Calu3 (cell line): ENCODE data around the gene ARHGEF2. TPM values are rescaled to one million over a fixed set of nuclear protein-coding genes. Genes with fewer than 3 reads are reported as not detected.

ENCODE experiments used
- Bru-seq: library from RNA; stranded (reverse); fragments of 400-500 nt; gene quantifications from one replicate; lab custom pipeline; 2021; lab: Mats Ljungman, UMichigan
- BruChase-seq, 2 experiments: library from RNA; stranded (reverse); fragments of 400-500 nt; gene quantifications; one replicate each; lab custom pipeline; 2021; lab: Mats Ljungman, UMichigan
- BruUV-seq: library from RNA; stranded (reverse); fragments of 400-500 nt; replicated peaks from 2 replicates; lab custom pipeline; 2021; lab: Mats Ljungman, UMichigan
- CTCF ChIA-PET: fragments of 300-600 bp; sonication (Branson Sonifier 250); formaldehyde crosslinking; loops from one replicate; lab custom pipeline; 2022; ENCODE audit warnings: antibody characterized with exemption; lab: Charles Lee
- DNase-seq: peaks from one replicate; pipeline ENCODE4 v3.0.0; 2022
- H3K27ac Mint-ChIP-seq: one replicate; pipeline ENCODE4 v1.8.0; 2022; ENCODE audit warnings: mixed read lengths; ENCODE audit not compliant: unreplicated experiment
- H3K27me3 Mint-ChIP-seq: one replicate; pipeline ENCODE4 v1.8.0; 2022; ENCODE audit warnings: mixed read lengths; ENCODE audit not compliant: unreplicated experiment
- H3K36me3 Mint-ChIP-seq: one replicate; pipeline ENCODE4 v1.8.0; 2022; ENCODE audit warnings: mild to moderate bottlenecking, moderate library complexity, mixed read lengths; ENCODE audit not compliant: insufficient read depth, unreplicated experiment
- H3K4me1 Mint-ChIP-seq: one replicate; pipeline ENCODE4 v1.8.0; 2022; ENCODE audit warnings: mild to moderate bottlenecking, low read depth, mixed read lengths; ENCODE audit not compliant: unreplicated experiment
- H3K4me3 Mint-ChIP-seq: one replicate; pipeline ENCODE4 v1.8.0; 2022; ENCODE audit warnings: mild to moderate bottlenecking, low read depth, moderate library complexity, mixed read lengths; ENCODE audit not compliant: unreplicated experiment
- H3K9me3 Mint-ChIP-seq: one replicate; pipeline ENCODE4 v1.8.0; 2022; ENCODE audit warnings: low read depth, mixed read lengths; ENCODE audit not compliant: unreplicated experiment
- intact Hi-C: fragments of 100-400 bp; cut with micrococcal nuclease; formaldehyde crosslinking; loops from one replicate; pipeline ENCODE4 v1.10.0; 2022; ENCODE audit not compliant: unreplicated experiment
- long read RNA-seq: library from polyadenylated mRNA; stranded (forward); transcript quantifications from one replicate; pipeline ENCODE4 v2.0.0, GENCODE V29; 2022
- total RNA-seq: library from RNA; stranded (reverse); gene quantifications from 2 replicates; pipeline ENCODE4 v1.2.3, GENCODE V29; 2022
- TF ChIP-seq, protein P1 (sequence below): fragments of 200-600 bp; IDR thresholded peaks from one replicate; pipeline ENCODE4 v1.8.0; 2022; ENCODE audit warnings: antibody characterized with exemption; ENCODE audit not compliant: unreplicated experiment

ARHGEF2 gene
- total RNA-seq (69.2 and 97.6 TPM in 2 replicates), Bru-seq, nascent RNA (percentile 65 among the genes with signal in this experiment), BruChase-seq, experiment 1, labeled RNA remaining after a 6-hour chase (percentile 76 among the genes with signal in this experiment), BruChase-seq, experiment 2, labeled RNA remaining after a 2-hour chase (percentile 76 among the genes with signal in this experiment)
- long read RNA-seq, partial matches to known transcripts = 1 of 9 reads
- long read RNA-seq, other reads (novel, unspliced or antisense) = 6 of 9 reads

DNA sequence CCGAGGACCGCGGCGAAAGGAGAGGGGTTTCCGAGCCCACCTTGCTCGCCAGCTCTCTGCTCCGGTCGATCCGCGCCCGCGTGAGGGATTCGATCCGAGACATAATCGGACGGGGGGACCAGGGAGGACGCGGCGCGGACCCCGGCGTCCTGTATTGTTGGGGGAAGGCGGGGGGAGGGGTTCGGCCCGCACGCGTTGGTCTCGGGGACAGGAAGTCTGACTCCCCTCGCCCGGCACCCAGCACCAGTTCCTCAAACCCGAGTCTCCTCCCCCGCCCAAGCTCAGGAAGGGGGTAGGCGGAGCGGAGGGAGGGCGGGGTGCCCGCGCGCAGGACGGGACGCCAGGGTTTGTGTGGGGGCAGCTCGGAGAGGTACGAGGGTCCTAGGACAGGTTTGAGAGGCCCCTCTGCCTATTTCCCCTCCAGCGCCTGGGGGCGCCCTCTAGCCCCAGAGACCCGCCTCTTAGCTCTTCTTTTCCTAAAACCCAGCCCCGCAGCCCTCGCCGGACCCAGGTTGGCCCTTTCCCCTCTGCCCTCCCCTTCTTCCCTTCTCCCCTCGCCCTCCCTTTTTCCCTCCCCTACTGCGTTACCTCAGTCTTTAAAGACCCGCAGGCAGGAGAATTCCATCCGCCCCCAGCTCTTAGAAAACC lies at the start of gene ARHGEF2:
Gene ARHGEF2 (minus strand): TSS at position 223 of the 648 bp plus-strand sequence. CDS start 120 bp downstream, at position 103.
- peaks cover 87% of the 10 kb centered on the region for H3K36me3 Mint-ChIP-seq
- TF ChIP-seq, protein P1, sequence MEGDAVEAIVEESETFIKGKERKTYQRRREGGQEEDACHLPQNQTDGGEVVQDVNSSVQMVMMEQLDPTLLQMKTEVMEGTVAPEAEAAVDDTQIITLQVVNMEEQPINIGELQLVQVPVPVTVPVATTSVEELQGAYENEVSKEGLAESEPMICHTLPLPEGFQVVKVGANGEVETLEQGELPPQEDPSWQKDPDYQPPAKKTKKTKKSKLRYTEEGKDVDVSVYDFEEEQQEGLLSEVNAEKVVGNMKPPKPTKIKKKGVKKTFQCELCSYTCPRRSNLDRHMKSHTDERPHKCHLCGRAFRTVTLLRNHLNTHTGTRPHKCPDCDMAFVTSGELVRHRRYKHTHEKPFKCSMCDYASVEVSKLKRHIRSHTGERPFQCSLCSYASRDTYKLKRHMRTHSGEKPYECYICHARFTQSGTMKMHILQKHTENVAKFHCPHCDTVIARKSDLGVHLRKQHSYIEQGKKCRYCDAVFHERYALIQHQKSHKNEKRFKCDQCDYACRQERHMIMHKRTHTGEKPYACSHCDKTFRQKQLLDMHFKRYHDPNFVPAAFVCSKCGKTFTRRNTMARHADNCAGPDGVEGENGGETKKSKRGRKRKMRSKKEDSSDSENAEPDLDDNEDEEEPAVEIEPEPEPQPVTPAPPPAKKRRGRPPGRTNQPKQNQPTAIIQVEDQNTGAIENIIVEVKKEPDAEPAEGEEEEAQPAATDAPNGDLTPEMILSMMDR = no peak
- CTCF ChIA-PET = interaction anchor here (0.6 to 2.5 kb wide), 10 partner anchors 8 to 86 kb away, joined by 3 to 10 read pairs (median 5); no protein-coding TSS in a partner anchor
- peaks cover 81% of the 10 kb centered on the region for H3K4me1 Mint-ChIP-seq
- H3K4me3 Mint-ChIP-seq = peak within 1 kb of the TSS; percentile 78
- H3K27ac Mint-ChIP-seq = peak within 1 kb of the TSS; percentile 73
- H3K9me3 Mint-ChIP-seq = no peaks in the 10 kb centered on the region
- H3K27me3 Mint-ChIP-seq = no peaks in the 10 kb centered on the region
- DNase-seq = peak; percentile 78
- no TSS peak for BruUV-seq
- intact Hi-C loops = no loop called here

DNA sequence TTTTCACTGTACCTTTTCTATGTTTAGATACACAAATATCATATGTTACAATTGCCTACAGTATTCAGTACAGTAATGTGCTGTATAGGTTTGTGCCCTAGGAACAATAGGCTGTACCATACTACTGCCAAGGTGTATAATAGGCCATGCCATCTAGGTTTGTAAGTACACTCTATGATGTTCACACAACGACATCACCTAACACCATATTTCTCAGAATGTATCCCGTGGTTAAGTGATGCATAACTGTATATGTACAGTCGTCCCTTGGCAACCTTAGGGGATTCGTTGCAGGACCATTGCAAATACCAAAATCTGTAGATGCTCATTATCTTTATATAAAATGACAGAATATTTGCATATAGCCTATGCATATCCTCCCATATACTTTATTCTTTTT lies 48.2 kb upstream of the ARHGEF2 start:
- no TSS peak for BruUV-seq
- peaks cover 7% of the 10 kb centered on the region for H3K4me1 Mint-ChIP-seq
- H3K36me3 Mint-ChIP-seq = no peaks in the 10 kb centered on the region
- peaks cover 41% of the 10 kb centered on the region for H3K27me3 Mint-ChIP-seq
- no peak overlapping the region for H3K27ac Mint-ChIP-seq
- TF ChIP-seq, protein P1 = no peak
- no peaks in the 10 kb centered on the region for H3K9me3 Mint-ChIP-seq
- intact Hi-C loops = no loop called here
- no peak for DNase-seq
- no peak overlapping the region for H3K4me3 Mint-ChIP-seq
- CTCF ChIA-PET = interaction anchor here (1.1 kb wide), 1 partner anchor 19 kb away, joined by 3 read pairs; no protein-coding TSS in a partner anchor

DNA sequence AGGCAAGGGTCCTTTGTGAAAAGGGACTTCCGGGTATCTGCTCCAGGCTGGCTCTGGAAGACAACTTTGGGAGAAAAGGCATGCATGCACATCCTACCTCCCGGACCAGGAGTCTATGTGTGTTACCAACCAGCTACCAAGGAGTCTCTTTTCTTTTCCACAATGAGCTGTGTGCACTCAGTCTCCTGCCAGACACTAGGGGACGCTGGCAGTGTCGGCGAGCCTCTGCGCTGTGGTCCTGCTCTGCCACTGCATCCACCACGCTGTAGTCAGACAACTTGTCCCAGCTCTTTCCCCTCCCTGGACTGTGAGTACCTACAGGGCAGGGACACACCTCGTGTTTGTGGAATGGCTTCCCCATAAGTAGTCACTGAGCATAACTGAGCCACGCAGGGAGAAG lies 47.5 kb upstream of the ARHGEF2 start:
- no TSS peak for BruUV-seq
- TF ChIP-seq, protein P1 = peak; percentile 40
- Mint-ChIP-seq H3K9me3 (no peaks in the 10 kb centered on the region), H3K36me3 (peaks cover 1% of the 10 kb centered on the region), H3K4me1 (peaks cover 7% of the 10 kb centered on the region), H3K27ac (no peak overlapping the region), H3K4me3 (no peak overlapping the region), H3K27me3 (peaks cover 41% of the 10 kb centered on the region)
- intact Hi-C loops = no loop called here
- DNase-seq = peak; percentile 71
- CTCF ChIA-PET = interaction anchor here (0.6 to 1.3 kb wide), 14 partner anchors 8 to 199 kb away, joined by 3 to 10 read pairs (median 4); partner anchors contain the start of gene RAB25

DNA sequence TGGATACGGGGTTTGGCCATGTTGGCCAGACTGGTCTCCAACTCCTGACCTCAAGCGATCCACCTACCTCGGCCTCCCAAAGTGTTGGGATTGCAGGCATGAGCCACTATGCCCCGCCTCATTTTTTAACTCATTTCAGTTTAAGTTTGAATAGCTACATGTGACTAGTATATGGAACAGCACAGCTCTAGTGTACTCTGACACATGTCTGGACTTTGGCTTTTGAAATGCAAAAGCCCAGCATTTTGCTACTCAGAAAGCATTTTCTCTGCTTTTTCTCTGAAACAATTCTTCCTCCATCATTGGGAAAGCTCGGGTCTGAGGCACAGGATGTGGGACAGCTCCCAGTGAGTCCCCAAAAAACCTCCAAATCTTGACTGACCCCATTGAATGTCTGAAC lies 46.5 kb upstream of the ARHGEF2 start:
- Mint-ChIP-seq H3K9me3 (no peaks in the 10 kb centered on the region), H3K4me1 (peaks cover 12% of the 10 kb centered on the region), H3K27me3 (peaks cover 41% of the 10 kb centered on the region), H3K36me3 (peaks cover 12% of the 10 kb centered on the region), H3K27ac (no peak overlapping the region), H3K4me3 (no peak overlapping the region)
- CTCF ChIA-PET = interaction anchor here (1.2 kb wide), 1 partner anchor 41 kb away, joined by 3 read pairs; no protein-coding TSS in a partner anchor
- intact Hi-C loops = loop anchor here (5.0 kb wide), 1 partner anchor 38 kb away; the partner anchor contains the start of gene RAB25
- no TSS peak for BruUV-seq
- DNase-seq = no peak
- TF ChIP-seq, protein P1 = no peak
